HCT116 (cell line): ENCODE measurements around the gene OTOGL. TPM values are rescaled to one million over a fixed set of nuclear protein-coding genes. Genes with fewer than 3 reads are reported as not detected.

ENCODE experiments used
- ATAC-seq: fragments of 200-7000 bp; cut with Tn5 transposase; 2 replicates; pipeline ENCODE4 v1.9.1; 2020; ENCODE audit warnings: mild to moderate bottlenecking, moderate library complexity
- BruUV-seq: library from RNA; stranded (reverse); fragments of 400-500 nt; replicated peaks from 2 replicates; lab custom pipeline; 2021; lab: Mats Ljungman, UMichigan
- CTCF ChIA-PET: fragments of 300-600 bp; sonication (Branson Sonifier 250); formaldehyde crosslinking; loops from one replicate; lab custom pipeline; 2021; ENCODE audit warnings: antibody characterized with exemption; lab: Charles Lee
- POLR2A ChIA-PET: fragments of 300-600, 350-600 bp; sonication (Branson Sonifier 250); formaldehyde crosslinking; loops from one replicate; lab custom pipeline; 2021; ENCODE audit warnings: antibody characterized with exemption; lab: Charles Lee
- RAD21 ChIA-PET, 2 experiments: fragments of 300-600 bp; sonication (Branson Sonifier 250); formaldehyde crosslinking; loops; one replicate each; lab custom pipeline; 2023; ENCODE audit warnings: low total read pairs in 2 of 2; ENCODE audit not compliant: uncharacterized antibody in 2 of 2, unreplicated experiment in 2 of 2, low non-redundant PET in 1 of 2; lab: Charles Lee
- DNase-seq: peaks from one replicate; pipeline ENCODE4 v3.0.0-alpha.2; 2010; ENCODE audit warnings: low read depth, low spot score
- H2AFZ ChIP-seq: fragments of 200-600 bp; shearing (Covaris generic), sonication (generic); 2 replicates; pipeline ENCODE4 v1.6.1; 2017; ENCODE audit warnings: low read depth, mixed run types, mixed read lengths, antibody characterized with exemption, low read length; ENCODE audit not compliant: poor library complexity, severe bottlenecking
- H3K27ac ChIP-seq: 2 replicates; pipeline ENCODE4 v1.5.1; 2012; ENCODE audit warnings: low read depth, low read length
- H3K27me3 ChIP-seq: fragments of 200-600 bp; sonication (generic); 2 replicates; pipeline ENCODE4 v1.6.1; 2016; ENCODE audit warnings: mixed run types, low read length, mixed read lengths; ENCODE audit not compliant: insufficient read depth
- H3K36me3 ChIP-seq, 2 experiments: fragments of 200-500 bp in 1 of 2; fragments of 200-600 bp in 1 of 2; sonication (Bioruptor generic) in 1 of 2; sonication (generic) in 1 of 2; 2 replicates each; pipeline versions ENCODE4 v1.5.1 to v1.6.1; 2014 to 2016; ENCODE audit warnings: low read length in 2 of 2, inconsistent platforms in 1 of 2, mixed read lengths in 1 of 2, mixed run types in 1 of 2; ENCODE audit not compliant: insufficient read depth in 2 of 2, control insufficient read depth in 1 of 2
- H3K4me1 ChIP-seq, 2 experiments: fragments of 200-600 bp in 1 of 2; sonication (generic) in 1 of 2; 2 replicates each; pipeline versions ENCODE4 v1.5.1 to v1.6.1; 2012 to 2017; ENCODE audit warnings: low read length in 2 of 2, inconsistent platforms in 1 of 2, mild to moderate bottlenecking in 1 of 2, mixed read lengths in 1 of 2, mixed run types in 1 of 2, moderate library complexity in 1 of 2; ENCODE audit not compliant: insufficient read depth in 2 of 2, control insufficient read depth in 1 of 2
- H3K4me2 ChIP-seq: fragments of 200-600 bp; sonication (generic); 2 replicates; pipeline ENCODE4 v1.6.1; 2017; ENCODE audit warnings: mixed run types, low read length, mixed read lengths
- H3K4me3 ChIP-seq, 2 experiments: fragments of 200-600 bp in 1 of 2; sonication (generic) in 1 of 2; replicated peaks in 1 of 2; 2 replicates each; pipeline ENCODE4 v1.5.1; 2011 to 2016; ENCODE audit warnings: low read length in 2 of 2, control low read depth in 1 of 2, low read depth in 1 of 2, mild to moderate bottlenecking in 1 of 2, mixed read lengths in 1 of 2, mixed run types in 1 of 2
- H3K79me2 ChIP-seq: fragments of 200-600 bp; sonication (generic); 2 replicates; pipeline ENCODE4 v1.6.1; 2017; ENCODE audit warnings: mild to moderate bottlenecking, mixed run types, low read length, moderate library complexity, mixed read lengths; ENCODE audit not compliant: insufficient read depth
- H3K9ac ChIP-seq: fragments of 200-600 bp; sonication (generic); 2 replicates; pipeline ENCODE4 v1.6.1; 2016; ENCODE audit warnings: low read length, mixed read lengths
- H3K9me2 ChIP-seq: fragments of 200-600 bp; sonication (generic), shearing (Covaris generic); 2 replicates; pipeline ENCODE4 v1.6.1; 2017; ENCODE audit warnings: mixed run types, mild to moderate bottlenecking, moderate library complexity; ENCODE audit not compliant: insufficient read depth
- H3K9me3 ChIP-seq, 2 experiments: fragments of 200-500 bp in 1 of 2; fragments of 200-600 bp in 1 of 2; sonication (Bioruptor generic) in 1 of 2; sonication (generic) in 1 of 2; 2 replicates each; pipeline ENCODE4 v1.6.1; 2014 to 2017; ENCODE audit warnings: low read length in 2 of 2, mixed read lengths in 2 of 2, inconsistent platforms in 1 of 2, low read depth in 1 of 2, mild to moderate bottlenecking in 1 of 2, mixed run types in 1 of 2, moderate library complexity in 1 of 2; ENCODE audit not compliant: control insufficient read depth in 1 of 2, insufficient read depth in 1 of 2
- H4K20me1 ChIP-seq: fragments of 200-600 bp; sonication (generic), shearing (Covaris generic); 2 replicates; pipeline ENCODE4 v1.6.1; 2017; ENCODE audit warnings: mixed run types, mild to moderate bottlenecking, moderate library complexity; ENCODE audit not compliant: insufficient read depth
- CBX3 ChIP-seq: IDR thresholded peaks from 2 replicates; pipeline ENCODE4 v1.6.1; 2012; ENCODE audit warnings: low read depth
- CEBPB ChIP-seq: IDR thresholded peaks from 2 replicates; pipeline ENCODE4 v1.6.1; 2012; ENCODE audit warnings: low read depth
- CTCF ChIP-seq, 3 experiments: fragments of 200-600 bp in 1 of 3; sonication (generic) in 1 of 3; IDR thresholded peaks in 2 of 3; conservative IDR thresholded peaks in 1 of 3; 2 replicates each; pipeline ENCODE4 v1.5.1; 2012 to 2017; ENCODE audit warnings: low read depth in 2 of 3, low read length in 2 of 3, antibody characterized with exemption in 1 of 3, borderline replicate concordance in 1 of 3, control low read depth in 1 of 3, mild to moderate bottlenecking in 1 of 3, mixed read lengths in 1 of 3, mixed run types in 1 of 3, moderate library complexity in 1 of 3; ENCODE audit not compliant: insufficient read depth in 1 of 3
- EGR1 ChIP-seq: IDR thresholded peaks from 2 replicates; pipeline ENCODE4 v1.6.1; 2012; ENCODE audit warnings: low read depth
- ELF1 ChIP-seq: IDR thresholded peaks from 2 replicates; pipeline ENCODE4 v1.6.1; 2012; ENCODE audit warnings: low read depth, borderline replicate concordance
- EZH2 ChIP-seq: fragments of 200-600 bp; sonication (generic); IDR thresholded peaks from 2 replicates; pipeline ENCODE4 v1.6.1; 2017; ENCODE audit warnings: antibody characterized with exemption, mixed run types
- EZH2phosphoT487 ChIP-seq: fragments of 200-600 bp; IDR thresholded peaks from 2 replicates; pipeline ENCODE4 v1.6.1; 2018; ENCODE audit warnings: antibody characterized with exemption, borderline replicate concordance
- MAX ChIP-seq: IDR thresholded peaks from 2 replicates; pipeline ENCODE4 v1.6.1; 2012
- POLR2A ChIP-seq: IDR thresholded peaks from 2 replicates; pipeline ENCODE4 v1.7.0; 2011; ENCODE audit warnings: borderline replicate concordance; ENCODE audit not compliant: insufficient read depth, insufficient read length; ENCODE audit errors: extremely low read depth
- POLR2AphosphoS5 ChIP-seq: IDR thresholded peaks from 2 replicates; pipeline ENCODE4 v1.6.1; 2011; ENCODE audit warnings: mild to moderate bottlenecking, low read depth, low read length, moderate library complexity
- RAD21 ChIP-seq: IDR thresholded peaks from 2 replicates; pipeline ENCODE4 v1.6.1; 2012; ENCODE audit warnings: low read depth, mild to moderate bottlenecking
- REST ChIP-seq: IDR thresholded peaks from 2 replicates; pipeline ENCODE4 v1.6.1; 2012; ENCODE audit warnings: low read depth
- SIN3A ChIP-seq: IDR thresholded peaks from 2 replicates; pipeline ENCODE4 v1.6.1; 2012; ENCODE audit warnings: low read depth
- SP1 ChIP-seq: IDR thresholded peaks from 2 replicates; pipeline ENCODE4 v1.6.1; 2012; ENCODE audit warnings: low read depth
- SRF ChIP-seq: IDR thresholded peaks from 2 replicates; pipeline ENCODE4 v1.6.1; 2012; ENCODE audit warnings: low read depth
- TCF7L2 ChIP-seq: IDR thresholded peaks from 2 replicates; pipeline ENCODE4 v1.7.0; 2011; ENCODE audit warnings: borderline replicate concordance, inconsistent platforms; ENCODE audit not compliant: insufficient read depth, insufficient read length; ENCODE audit errors: extremely low read depth
- YY1 ChIP-seq: IDR thresholded peaks from 2 replicates; pipeline ENCODE4 v1.6.1; 2011; ENCODE audit warnings: low read length, low read depth, moderate library complexity, mild to moderate bottlenecking; ENCODE audit not compliant: insufficient replicate concordance; ENCODE audit errors: extremely low read depth
- ZBTB33 ChIP-seq: IDR thresholded peaks from 2 replicates; pipeline ENCODE4 v1.6.1; 2011; ENCODE audit warnings: mild to moderate bottlenecking, low read length, moderate library complexity; ENCODE audit not compliant: insufficient replicate concordance; ENCODE audit errors: extremely low read depth
- ZFX ChIP-seq: fragments of 450-650 bp; IDR thresholded peaks from 2 replicates; pipeline ENCODE4 v1.6.1; 2017
- ZNF274 ChIP-seq: fragments of 200-500 bp; sonication (Bioruptor generic); IDR thresholded peaks from 2 replicates; pipeline ENCODE4 v1.6.1; 2014; ENCODE audit warnings: mild to moderate bottlenecking, low read depth, low read length, inconsistent platforms
- intact Hi-C: fragments of 100-400 bp; cut with micrococcal nuclease; formaldehyde crosslinking; loops from 2 replicates; pipeline ENCODE4 v1.10.0; 2022
- total RNA-seq: library from RNA; stranded (reverse); gene quantifications from one replicate; pipeline ENCODE4 v1.2.1, GENCODE V29; 2021; ENCODE audit not compliant: unreplicated experiment

OTOGL gene
- total RNA-seq, 1 experiment from 2014 or later, result not detected

GRCh38 chr12:80190001-80190400 is 90.7 kb downstream of the OTOGL start:
- Histone ChIP-seq H2AFZ (no peak overlapping the region), H3K4me3 (no peak overlapping the region), H3K4me1 (peaks cover 12 to 20% of the 10 kb centered on the region in 2 experiments; a peak in 3 of 4 replicates), H3K36me3 (no peaks in the 10 kb centered on the region), H4K20me1 (no peaks in the 10 kb centered on the region), H3K27ac (no peak overlapping the region), H3K4me2 (no peak overlapping the region), H3K9me3 (no peaks in the 10 kb centered on the region), H3K9ac (no peak overlapping the region), H3K79me2 (no peaks in the 10 kb centered on the region), H3K27me3 (no peaks in the 10 kb centered on the region), H3K9me2 (no peaks in the 10 kb centered on the region)
- no TSS peak for BruUV-seq
- POLR2A ChIA-PET, result no interaction called here
- RAD21 ChIA-PET, result no interaction called here
- CTCF ChIA-PET, result no interaction called here
- intact Hi-C loops, result loop anchor here (10.0 kb wide), 1 partner anchor 225 kb away; no protein-coding TSS in a partner anchor
- DNase-seq (no peak), ATAC-seq (no peak)
- no peak for TF ChIP-seq MAX
- TF ChIP-seq POLR2AphosphoS5, result no peak
- TF ChIP-seq ZNF274, result no peak
- TF ChIP-seq EZH2phosphoT487, result no peak
- no peak for TF ChIP-seq CBX3
- TF ChIP-seq REST, result no peak
- no peak for TF ChIP-seq CEBPB
- TF ChIP-seq ZBTB33, result no peak
- no peak for TF ChIP-seq POLR2A
- TF ChIP-seq EZH2, result no peak
- TF ChIP-seq SP1, result no peak
- no peak for TF ChIP-seq SRF
- no peak for TF ChIP-seq YY1
- no peak for TF ChIP-seq ZFX
- no peak for TF ChIP-seq CTCF (IDR thresholded peaks at IDR 0.05 in 2 of 3, conservative IDR thresholded peaks at IDR 0.05 in 1 of 3; ENCODE audit: borderline replicate concordance in 1 of 3, insufficient read depth in 1 of 3, low read depth in 2 of 3, low read length in 2 of 3)
- TF ChIP-seq EGR1, result no peak
- TF ChIP-seq SIN3A, result no peak
- no peak for TF ChIP-seq RAD21
- TF ChIP-seq ELF1, result no peak
- TF ChIP-seq TCF7L2, result no peak
